Left ventricle myocardium inferior (tissue), 1 donor: ENCODE measurements around the gene CENPN. TPM values are rescaled to one million over a fixed set of nuclear protein-coding genes. Genes with fewer than 3 reads are reported as not detected.

Source experiments
- DNase-seq: peaks from one replicate; pipeline ENCODE4 v3.0.0-alpha.2; 2020
- H3K27ac ChIP-seq: fragments of 200-600 bp; replicated peaks from 2 replicates; pipeline ENCODE4 v1.8.0; 2021
- H3K27me3 ChIP-seq: fragments of 200-600 bp; 2 replicates; pipeline ENCODE4 v1.8.0; 2021; ENCODE audit warnings: low read depth
- H3K36me3 ChIP-seq: fragments of 200-600 bp; 2 replicates; pipeline ENCODE4 v1.8.0; 2021
- H3K4me1 ChIP-seq: fragments of 200-600 bp; 2 replicates; pipeline ENCODE4 v1.8.0; 2021
- H3K4me3 ChIP-seq: fragments of 200-600 bp; 2 replicates; pipeline ENCODE4 v1.8.0; 2021; ENCODE audit warnings: mild to moderate bottlenecking, moderate library complexity
- H3K9me3 ChIP-seq: fragments of 200-600 bp; replicated peaks from 2 replicates; pipeline ENCODE4 v1.8.0; 2021
- intact Hi-C: fragments of 100-400 bp; cut with micrococcal nuclease; formaldehyde crosslinking; loops from one replicate; pipeline ENCODE4 v1.11.0; 2022
- total RNA-seq: library from RNA; stranded (reverse); fragmentation: NEBNext Ultra II Directional; extraction: Animal tissue kit (Norgen Biotek cat#: 25700); gene quantifications from one replicate; pipeline ENCODE4 v1.2.1, GENCODE V29; 2021
- TF ChIP-seq, protein P1 (sequence below): fragments of 200-600 bp; IDR thresholded peaks from 2 replicates; pipeline ENCODE4 v1.8.0; 2021; ENCODE audit warnings: antibody characterized with exemption, mild to moderate bottlenecking, borderline replicate concordance
- donor health status: DM: no; HTN: yes; CAD: no; lungs with severe emphysema.

The CENPN gene
- total RNA-seq, 1 donor from 2014 or later, result 7.9 TPM

DNA sequence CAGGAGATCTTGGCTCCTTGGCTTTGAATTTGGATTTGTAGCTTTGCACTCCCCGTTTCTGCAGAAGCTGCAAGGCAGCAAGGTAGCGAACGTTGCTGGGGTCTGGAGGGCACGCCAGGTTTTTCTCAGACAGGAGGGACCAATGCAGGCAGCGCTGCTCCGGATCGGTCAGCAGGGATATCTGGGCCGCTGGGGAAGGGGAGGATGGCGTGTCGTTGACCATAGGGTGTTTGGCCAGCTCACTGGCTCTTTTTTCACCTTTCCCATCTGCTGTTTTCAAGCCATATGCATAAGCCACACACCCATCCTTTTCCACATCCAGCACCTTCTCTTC lies 54.3 kb downstream of the CENPN start:
- H3K4me1 ChIP-seq, result peaks cover 4% of the 10 kb centered on the region
- H3K27me3 ChIP-seq, result no peaks in the 10 kb centered on the region
- DNase-seq, result no peak
- H3K9me3 ChIP-seq, result no peaks in the 10 kb centered on the region
- no peak overlapping the region for H3K27ac ChIP-seq
- no peaks in the 10 kb centered on the region for H3K36me3 ChIP-seq
- no peak overlapping the region for H3K4me3 ChIP-seq
- TF ChIP-seq, protein P1, sequence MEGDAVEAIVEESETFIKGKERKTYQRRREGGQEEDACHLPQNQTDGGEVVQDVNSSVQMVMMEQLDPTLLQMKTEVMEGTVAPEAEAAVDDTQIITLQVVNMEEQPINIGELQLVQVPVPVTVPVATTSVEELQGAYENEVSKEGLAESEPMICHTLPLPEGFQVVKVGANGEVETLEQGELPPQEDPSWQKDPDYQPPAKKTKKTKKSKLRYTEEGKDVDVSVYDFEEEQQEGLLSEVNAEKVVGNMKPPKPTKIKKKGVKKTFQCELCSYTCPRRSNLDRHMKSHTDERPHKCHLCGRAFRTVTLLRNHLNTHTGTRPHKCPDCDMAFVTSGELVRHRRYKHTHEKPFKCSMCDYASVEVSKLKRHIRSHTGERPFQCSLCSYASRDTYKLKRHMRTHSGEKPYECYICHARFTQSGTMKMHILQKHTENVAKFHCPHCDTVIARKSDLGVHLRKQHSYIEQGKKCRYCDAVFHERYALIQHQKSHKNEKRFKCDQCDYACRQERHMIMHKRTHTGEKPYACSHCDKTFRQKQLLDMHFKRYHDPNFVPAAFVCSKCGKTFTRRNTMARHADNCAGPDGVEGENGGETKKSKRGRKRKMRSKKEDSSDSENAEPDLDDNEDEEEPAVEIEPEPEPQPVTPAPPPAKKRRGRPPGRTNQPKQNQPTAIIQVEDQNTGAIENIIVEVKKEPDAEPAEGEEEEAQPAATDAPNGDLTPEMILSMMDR, result no peak
- intact Hi-C loops, result no loop called here

DNA sequence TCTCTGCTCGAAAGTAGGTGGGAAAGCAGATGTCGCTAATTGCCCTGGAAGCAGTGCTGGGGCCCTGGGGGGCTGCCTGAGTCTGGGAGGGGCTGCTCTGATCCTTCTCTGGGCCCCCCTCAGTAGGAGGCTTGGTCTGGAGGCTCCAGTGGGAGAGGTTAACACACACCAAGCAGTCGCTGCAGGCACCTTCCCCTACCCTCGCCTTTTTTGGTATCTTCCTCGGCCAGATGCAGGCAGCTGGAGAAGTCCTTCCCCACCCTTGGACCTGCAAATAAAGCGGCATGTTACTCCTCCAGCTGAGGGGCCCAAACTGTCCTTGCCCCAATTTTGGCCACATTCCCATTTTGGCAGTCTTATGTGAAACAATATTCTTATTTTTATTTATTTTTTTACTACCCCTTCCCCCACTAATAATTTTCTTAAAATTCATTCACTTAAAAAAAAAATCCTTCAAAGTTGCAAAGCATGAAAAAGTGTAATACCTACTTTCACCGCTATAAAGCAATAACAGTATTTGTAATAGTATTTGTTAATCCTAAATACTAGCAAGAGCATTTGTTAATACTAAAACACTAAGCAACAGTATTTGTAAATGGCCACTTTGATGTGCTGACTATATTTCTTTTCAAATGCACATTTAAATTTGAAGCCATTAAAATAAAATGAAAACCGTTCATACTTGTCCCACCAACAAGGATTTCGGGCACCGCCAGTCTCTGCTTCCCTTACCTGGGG lies 55.0 kb downstream of the CENPN start:
- intact Hi-C loops, result no loop called here
- H3K36me3 ChIP-seq, result no peaks in the 10 kb centered on the region
- no peaks in the 10 kb centered on the region for H3K9me3 ChIP-seq
- no peak for DNase-seq
- H3K27me3 ChIP-seq, result no peaks in the 10 kb centered on the region
- TF ChIP-seq, protein P1, result no peak
- no peak overlapping the region for H3K4me3 ChIP-seq
- H3K4me1 ChIP-seq, result peaks cover 4% of the 10 kb centered on the region
- no peak overlapping the region for H3K27ac ChIP-seq

DNA sequence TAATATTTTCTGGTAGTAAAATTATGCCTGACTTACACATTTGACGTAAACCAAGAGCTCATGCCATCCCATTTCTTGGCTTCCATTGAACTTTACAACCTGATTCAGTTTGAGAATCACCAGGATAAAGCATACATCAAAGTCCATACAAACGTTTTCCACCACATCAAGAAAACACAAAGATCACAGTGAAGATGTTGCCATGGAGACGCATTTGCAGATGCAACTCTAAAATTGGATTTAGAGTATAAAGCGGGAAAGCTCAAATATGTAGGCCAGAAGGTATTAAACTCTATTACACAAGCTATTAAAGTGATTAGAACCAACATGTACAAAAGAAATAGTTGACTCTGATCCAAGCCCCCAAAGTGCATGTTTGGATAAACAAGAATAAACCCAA lies 59.7 kb downstream of the CENPN start:
- Histone ChIP-seq H3K27ac (no peak overlapping the region), H3K9me3 (peaks cover 3% of the 10 kb centered on the region), H3K4me1 (peaks cover 10% of the 10 kb centered on the region), H3K4me3 (no peak overlapping the region), H3K36me3 (no peaks in the 10 kb centered on the region), H3K27me3 (no peaks in the 10 kb centered on the region)
- TF ChIP-seq, protein P1, result no peak
- intact Hi-C loops, result no loop called here
- DNase-seq, result no peak

DNA sequence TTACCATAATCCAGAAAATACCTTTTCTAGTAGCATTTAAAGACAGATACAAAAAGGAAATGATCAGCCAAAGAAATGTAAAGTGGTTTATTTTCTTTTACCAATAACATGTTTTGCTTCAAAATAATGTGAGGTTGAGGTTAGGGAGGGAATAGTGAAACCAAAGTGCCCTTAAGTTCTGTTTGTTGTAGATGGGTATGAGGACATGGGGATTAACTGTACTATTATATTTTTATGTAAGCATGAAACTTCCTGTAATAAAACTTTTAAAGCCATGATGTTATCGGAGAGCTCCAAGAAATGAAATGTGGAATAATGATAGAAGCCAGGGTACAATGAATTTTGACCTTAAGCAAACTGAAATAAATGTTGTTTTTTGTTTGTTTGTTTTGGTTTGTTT lies 60.2 kb downstream of the CENPN start:
- no peaks in the 10 kb centered on the region for H3K36me3 ChIP-seq
- H3K27me3 ChIP-seq, result no peaks in the 10 kb centered on the region
- no peak for DNase-seq
- H3K4me1 ChIP-seq, result peaks cover 11% of the 10 kb centered on the region
- no peak overlapping the region for H3K27ac ChIP-seq
- peaks cover 3% of the 10 kb centered on the region for H3K9me3 ChIP-seq
- intact Hi-C loops, result no loop called here
- TF ChIP-seq, protein P1, result no peak
- H3K4me3 ChIP-seq, result no peak overlapping the region

DNA sequence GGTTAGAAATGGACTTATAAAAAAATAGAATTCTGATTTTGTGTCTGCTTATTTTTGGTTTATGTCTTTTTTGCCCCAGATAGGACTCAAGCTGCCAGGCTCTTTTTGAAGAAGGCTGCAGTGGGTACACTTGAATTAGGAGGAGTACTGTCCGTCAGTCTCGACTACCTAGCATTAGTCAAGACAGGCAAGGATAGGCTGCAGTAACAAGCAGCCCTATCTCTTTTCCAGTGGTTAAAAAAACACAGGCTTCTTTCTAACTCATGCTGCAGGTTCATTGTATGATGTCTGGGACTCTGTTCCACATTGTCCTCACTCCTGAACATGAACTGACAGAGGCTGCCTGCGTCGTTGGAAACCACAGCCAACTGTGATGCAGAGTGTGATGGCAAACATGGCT lies 62.0 kb downstream of the CENPN start:
- no peaks in the 10 kb centered on the region for H3K36me3 ChIP-seq

More for the DNA sequence above, 62.0 kb downstream of the CENPN start:
- DNase-seq, result no peak
- intact Hi-C loops, result no loop called here
- no peak overlapping the region for H3K4me3 ChIP-seq
- no peaks in the 10 kb centered on the region for H3K27me3 ChIP-seq
- no peak overlapping the region for H3K27ac ChIP-seq
- H3K4me1 ChIP-seq, result peaks cover 7% of the 10 kb centered on the region
- TF ChIP-seq, protein P1, result no peak
- peaks cover 3% of the 10 kb centered on the region for H3K9me3 ChIP-seq
